ENCODE data around the gene SLC2A2.

Gene SLC2A2

DNA sequence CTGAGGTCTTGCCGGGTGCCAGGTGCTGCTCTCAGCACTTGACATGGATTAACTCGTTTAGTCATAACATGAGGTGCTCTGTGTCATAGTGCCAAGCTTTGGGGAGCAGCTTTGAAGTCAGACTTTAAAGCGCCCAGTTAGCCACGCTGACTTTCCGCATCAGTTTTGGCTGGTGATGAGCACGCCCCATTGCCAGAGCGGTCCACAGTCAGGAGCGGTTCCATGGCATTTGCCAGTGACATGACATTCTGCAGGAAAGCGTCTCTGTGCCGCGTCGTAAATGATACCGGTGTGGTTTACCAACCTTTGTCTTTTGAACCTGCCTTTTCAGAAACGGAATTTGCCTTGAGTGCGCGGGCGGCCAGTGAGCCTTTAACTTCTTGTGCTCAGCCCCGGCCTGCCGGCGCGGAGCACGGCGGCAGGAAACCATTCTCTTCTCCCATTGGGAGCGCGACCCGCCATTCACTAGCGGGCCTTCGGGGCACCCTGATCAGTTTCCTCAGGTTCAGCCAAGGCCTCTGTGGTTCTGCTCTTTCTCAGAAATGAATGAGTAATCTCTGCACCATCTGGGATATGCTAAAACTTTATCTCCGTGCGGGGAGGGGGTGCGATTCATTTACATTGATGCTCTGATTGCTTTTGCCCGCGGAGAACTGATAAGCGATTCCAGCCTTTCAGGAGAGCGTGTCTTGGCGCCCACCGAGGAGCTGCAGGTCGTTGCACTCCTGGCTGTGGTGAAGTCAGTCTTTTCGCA lies 1.7 kb upstream of the SLC2A2 start:
- no peak for DNase-seq

DNA sequence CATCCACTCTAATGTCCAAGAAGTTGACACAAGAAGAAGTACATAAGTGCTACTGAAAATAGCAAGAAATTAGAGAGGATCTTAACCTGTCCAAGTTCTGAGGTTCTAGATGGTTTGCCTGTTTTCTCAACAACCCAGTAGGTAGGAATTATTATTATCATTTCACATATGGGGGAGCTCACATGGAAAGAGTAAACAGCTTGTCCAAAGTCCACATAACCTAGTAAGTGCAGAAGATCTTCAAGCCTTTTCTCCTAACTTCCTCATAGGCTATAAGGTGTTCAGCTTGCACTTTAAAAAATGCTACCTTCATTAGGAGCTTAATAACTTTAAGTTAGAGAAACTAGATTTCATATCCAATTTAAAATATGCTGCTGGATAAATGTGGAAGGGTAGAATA lies 3.0 kb downstream of the SLC2A2 start:
- DNase-seq: no peak

DNA sequence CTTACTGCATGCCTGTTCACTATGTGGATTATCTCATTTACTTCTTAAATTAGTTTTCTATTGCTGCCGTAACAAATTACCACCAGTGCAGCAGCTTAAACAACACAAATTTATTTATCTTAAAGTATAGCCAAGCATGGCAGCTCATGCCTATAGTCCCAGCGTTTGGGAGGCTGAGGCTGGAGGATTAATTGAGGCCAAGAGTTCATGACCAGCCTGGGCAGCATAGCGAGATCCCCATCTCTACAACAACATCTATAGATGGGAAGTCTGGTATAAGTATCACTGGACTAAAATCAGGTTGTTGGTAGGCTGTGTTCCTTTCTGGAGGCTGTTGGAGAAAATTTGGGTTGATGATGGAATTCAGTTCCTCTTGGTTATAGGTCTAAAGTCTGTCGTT lies 5.1 kb downstream of the SLC2A2 start:
- DNase-seq: no peak

DNA sequence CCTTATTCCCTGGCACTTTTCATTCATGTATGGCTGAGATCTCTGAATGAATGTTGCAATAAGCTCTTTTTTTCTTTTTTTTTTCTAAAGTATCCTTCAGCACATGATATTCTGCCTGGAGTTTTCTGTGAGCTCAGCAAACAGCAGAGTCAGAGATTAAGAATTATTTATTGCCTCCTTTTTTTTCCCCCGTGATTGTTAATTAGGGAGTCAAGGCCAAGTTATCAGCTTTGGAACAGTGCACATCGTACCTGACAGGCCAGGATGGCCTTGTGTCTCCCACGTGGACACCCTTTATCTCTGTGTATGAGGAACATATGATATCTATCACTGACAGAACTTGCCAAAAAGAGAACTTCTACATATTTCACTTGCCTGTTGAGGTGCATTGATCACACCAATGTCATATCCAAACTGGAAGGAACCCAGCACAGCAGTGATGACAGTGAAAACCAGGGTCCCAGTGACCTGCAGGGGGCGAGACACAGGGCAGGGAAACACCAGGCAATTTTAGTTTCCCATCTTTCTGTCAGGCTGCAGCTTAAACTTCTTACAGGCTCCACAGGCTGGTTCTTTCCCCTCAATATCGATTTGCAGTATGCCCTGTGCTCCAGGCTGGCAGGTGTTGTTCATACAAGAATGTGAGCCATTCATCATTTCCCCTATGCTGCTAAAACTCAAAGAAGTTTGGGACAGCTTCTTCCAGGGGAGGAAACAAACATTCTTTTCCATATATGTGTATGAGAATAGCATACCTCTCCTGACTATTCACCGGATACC lies 8.2 kb downstream of the SLC2A2 start:
- no peak for DNase-seq

DNA sequence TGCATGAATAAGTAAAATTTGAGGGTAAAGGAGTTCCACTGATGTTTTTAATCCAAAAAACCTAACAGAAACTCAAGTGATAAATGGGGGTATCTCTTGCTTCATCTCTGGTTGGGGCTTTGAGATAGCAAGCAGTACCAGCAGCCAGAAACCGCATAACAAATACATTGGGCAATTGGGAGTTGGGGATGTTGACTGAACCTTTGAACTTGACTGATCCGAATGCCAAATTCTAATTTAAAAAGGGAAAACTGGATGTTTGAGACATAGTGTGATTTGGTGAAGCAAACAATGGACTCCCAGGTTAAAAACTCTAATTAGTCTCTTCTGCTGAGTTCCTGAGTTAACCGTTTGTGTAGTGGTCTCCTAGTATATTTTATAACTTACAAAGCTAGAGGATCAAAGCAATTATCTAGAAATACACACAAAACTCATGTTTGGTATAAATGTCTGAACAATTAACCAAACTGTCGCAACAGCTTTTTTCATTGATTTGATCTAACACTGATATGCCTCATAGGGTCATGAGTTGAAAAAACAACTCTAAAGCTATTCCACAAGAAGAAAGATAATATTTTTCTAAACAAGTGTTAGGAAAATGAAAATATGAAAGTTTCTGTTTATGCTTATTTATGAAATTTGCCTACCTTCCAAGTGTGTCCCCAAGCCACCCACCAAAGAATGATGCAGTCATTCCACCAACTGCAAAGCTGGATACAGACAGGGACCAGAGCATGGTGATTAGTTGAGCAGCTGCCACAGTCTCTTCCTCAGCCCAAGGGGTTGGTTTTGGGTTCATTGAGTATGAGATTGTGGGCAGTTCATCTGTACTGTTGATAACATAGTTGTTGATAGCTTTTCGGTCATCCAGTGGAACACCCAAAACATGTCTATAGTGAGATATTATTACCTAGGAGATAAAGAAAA lies 12.4 kb downstream of the SLC2A2 start:
- DNase-seq: no peak

DNA sequence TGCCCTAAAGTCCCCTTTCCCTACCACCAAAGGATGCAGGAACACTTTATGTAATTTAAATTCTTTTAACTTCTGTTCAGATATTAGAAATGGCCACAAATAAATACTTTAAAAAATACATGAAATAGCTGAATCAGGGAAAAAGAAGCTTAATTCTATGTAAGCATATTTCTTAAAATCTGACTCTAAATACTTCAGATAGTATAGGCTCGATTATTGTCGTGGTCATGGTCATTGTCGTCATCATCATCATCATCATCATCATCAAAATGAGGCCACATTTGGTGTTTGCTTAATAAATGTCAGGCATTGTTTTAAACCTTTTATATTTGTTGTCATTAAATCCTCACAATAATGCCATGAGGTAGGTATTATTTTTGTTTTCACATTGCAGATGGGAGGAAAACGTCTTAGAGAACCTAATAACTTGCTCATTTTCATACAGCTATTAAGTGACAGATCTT lies 14.6 kb downstream of the SLC2A2 start:
- DNase-seq: no peak

DNA sequence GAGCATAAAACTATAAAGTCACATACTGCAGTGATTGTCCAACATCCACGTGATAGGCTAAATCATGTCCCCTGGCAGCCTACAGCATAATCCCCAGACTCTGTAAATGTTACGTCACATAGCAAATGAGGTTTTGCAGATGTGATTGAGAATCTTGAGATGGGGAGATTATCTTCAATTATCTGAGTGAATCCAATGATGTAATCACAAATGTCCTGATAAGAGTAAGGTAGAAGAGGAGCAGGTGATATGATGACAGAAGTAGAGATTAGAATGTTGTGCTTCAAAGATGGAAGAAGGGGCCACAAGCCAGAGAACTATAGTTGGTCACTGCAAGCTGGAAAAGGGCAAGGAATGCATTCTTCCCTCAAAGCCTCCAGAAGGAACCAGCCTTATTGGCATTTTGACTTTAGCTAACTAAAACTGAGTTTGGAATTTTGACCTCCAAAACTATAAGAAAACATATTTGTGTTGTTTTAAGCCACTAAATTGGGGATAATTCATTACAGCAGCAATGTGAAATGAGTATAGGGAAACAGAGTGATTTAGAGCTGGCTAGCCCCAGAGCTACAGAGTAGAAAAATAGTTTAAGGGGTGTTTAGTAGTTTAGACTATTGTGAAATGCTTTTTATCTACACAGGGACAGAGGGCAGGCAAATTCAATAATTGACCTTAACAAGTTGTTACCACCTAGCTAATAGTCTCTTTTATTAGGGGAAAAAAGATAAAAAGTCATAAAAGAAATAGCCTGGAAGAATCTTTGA lies 15.2 kb downstream of the SLC2A2 start:
- DNase-seq: no peak

DNA sequence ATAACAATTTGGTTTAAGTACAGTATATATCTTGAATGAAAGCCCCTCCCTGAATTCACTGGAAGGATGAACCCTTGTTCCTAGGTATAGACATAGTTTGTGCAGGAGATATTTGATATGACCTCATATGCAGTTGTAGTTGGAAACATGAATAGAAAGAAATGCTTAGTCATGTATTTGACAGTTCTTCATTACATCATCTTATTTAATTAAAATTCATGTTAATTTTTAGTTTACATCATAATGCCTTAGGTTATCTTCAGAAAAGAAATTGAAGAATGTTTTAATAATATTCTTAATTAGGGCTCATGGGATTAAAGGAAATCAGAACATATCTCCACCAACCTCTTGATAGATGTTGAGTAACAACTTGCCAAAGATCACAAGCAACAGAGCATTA lies 19.2 kb downstream of the SLC2A2 start:
- DNase-seq: no peak

DNA sequence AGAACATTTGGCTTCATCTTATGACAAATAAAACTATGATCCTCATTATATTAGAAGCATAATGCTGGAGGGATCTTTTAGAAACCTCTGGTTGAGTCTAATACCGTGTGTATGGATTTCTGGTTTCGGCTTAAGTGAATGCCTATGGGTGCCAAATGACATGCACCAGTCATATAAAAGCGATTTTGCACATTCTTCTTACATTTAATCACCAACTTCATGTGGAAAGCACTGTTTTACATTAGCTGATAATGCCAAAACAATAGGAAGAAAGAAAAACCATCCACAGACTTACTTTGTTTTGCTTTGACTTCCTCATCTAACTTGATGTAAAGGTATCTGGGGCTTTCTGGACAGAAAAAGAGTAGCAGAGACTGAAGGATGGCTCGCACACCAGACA lies 20.9 kb downstream of the SLC2A2 start:
- no peak for DNase-seq

DNA sequence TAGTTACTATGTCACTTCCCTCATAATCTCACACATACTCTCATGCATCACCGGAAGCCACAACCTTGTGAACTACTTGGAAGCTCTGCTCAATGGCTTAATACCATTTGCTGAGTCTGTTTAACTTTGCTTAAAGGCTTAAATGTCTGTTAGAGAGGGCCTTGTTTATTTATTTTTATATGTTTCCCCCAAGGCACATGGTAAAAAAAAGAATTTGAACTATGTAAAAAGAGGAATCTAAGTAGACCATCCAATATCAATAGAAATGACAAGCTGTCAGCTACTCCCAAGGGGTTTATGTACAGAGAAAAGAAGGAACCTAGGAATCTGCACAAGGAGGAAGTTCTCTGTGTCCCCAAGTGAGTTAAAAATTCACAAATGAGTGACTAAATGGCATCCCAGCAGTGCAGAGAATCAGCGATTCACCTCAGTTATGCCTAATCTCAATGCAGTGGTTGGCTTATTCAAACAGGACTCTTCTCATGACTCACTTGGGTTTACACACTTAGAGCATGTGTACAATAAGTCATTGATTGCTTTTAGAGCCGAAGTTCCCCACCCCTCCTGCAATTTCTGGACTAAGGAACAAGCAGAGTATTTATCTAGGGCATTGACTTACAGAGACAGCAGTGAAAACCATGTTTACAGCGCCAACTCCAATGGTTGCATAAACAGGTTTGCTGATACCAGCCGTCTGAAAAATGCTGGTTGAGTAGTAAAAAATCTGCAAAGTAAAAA lies 24.4 kb downstream of the SLC2A2 start:
- DNase-seq: no peak

DNA sequence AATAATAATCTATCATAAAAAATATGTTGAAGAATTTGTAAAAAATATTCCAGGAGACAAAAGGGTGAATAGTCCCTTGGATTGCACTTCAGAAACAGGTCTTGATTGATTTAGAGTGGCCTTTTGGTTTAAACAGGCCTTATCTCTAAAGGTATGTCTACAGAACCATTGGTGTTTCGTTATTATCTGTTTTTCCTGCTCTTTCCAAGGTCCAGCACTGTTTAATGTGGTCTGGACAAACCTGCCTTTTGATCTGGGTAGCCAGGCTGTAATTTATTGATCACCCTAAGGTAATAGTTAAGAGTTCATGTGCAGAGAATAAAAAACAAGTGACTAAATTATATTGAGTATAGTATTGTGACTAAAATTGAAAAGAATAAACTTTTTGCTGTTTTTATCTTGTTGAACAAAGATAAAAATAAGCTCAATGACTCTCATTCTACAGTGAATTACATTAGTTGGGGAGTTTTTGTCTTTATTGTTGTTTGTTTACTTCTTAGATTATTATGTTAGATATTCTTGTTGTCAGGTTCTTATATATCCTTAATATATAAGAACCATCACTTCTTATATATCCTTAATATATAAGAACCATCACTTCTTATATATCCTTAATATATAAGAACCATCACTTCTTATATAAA lies 25.1 kb downstream of the SLC2A2 start:
- no peak for DNase-seq

DNA sequence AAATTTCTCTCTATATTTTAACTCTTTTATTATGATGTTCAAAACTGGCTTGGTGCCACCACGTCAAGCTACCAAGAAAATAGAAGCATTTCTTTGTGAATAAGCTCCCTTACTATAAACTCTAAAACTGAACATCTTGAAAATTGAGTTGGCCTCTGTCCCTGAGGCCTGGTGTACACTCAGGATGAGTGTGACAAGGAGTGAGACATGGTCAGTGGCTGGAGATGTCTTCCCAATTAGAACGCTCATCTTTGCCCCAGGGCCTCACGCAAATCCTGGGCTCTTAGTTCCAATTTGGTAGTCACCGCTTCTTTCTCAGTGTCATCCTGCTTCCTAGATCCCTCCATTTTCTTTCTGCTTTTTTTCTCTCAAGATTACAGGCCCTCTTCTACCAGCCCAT lies 26.2 kb downstream of the SLC2A2 start:
- no peak for DNase-seq

DNA sequence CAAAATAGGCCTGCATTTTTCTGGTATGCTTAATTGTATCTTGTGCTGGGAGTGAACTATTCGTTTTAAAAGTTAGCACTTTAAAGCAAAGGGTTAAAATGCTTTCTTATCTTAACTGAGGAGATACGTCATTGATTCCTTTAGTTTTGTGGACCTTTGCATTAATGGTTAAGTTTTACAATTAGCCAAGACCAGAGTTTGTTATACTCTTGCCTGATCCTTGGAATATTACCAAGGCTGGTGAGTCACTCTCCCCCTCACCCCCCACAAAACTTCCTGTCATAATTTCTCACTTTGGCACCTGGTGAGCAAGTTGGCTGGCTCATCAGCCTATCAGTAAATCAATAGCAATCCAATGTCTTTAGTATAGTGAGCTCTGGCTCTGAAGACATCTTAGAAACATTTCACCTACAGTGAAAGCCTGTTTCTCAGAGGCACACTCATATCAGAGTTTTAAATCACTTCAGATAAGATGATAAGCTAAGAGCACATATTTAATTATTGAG lies 26.7 kb downstream of the SLC2A2 start:
- DNase-seq: no peak

DNA sequence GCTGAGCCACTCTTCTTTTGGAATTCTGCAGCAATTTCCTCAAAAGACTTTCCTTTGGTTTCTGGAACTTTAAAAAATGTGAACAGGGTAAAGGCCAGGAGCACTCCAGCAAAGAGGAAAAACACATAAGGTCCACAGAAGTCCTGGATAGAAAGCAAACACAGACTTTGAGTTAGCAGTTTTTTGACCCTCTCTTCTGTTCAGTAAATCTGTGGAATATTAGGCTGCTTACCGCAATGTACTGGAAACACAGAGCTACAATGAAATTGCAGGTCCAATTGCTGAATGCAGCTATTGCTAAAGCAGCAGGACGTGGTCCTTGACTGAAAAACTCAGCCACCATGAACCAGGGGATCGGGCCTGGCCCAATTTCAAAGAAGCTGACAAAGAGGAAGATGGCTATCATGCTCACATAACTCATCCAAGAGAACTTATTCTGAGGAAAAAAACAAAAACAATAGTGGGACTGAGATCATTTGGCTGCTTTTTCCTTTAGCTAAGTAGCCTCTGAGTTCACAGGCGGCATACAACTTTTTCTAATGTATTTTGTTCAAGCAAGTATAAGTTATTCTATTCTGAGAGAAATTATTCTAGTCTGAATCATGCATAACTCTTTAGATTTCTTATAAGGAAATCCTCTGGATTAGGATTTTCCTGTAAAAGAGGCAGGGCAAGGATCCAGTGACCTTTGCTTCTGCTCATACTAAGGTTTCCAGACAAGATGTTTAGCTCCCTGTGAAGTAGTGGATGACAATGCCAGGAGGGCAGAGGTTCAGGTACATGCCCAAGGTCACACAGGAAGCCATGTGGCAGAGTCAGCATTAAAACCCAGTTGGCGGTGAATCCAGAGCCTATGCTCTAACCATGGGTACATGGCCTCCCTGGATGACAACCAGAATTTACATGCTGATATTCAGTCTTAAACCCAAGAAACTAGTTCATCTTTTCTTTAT lies 28.3 kb downstream of the SLC2A2 start:
- DNase-seq: no peak

DNA sequence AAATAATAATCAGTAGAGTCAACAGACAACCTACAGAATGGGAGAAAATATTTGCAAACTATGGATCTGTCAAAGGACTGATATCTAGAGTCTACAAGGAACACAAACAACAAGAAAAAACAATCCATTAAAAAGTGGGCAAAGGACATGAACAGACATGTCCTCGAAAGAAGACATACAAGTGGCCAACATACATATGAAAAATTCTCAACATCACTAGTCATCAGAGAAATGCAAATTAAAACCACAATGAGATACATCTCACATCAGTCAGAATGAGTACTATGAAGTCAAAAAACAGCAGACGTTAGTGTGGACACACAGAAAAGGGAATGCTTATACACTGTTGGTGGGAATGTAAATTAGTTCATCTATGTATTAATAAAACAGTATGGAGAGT lies 33.7 kb downstream of the SLC2A2 start:
- no peak for DNase-seq

DNA sequence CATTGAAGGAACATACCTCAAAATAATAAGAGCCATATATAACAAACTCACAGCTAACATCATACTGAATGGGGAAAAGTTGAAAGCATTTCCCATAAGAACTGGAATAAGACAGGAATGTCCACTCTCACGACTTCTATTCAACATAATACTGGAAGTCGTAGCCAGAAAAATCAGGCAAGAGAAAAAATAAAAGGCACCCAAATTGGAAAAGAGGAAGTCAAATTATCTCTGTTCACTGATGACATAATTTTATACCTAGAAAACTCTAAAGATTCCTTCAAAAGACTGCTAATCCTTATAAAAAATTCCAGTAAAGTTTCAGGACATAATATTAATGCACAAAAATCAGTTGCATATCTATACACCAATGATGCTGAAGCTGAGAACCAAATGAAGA lies 34.9 kb downstream of the SLC2A2 start:
- no peak for DNase-seq

DNA sequence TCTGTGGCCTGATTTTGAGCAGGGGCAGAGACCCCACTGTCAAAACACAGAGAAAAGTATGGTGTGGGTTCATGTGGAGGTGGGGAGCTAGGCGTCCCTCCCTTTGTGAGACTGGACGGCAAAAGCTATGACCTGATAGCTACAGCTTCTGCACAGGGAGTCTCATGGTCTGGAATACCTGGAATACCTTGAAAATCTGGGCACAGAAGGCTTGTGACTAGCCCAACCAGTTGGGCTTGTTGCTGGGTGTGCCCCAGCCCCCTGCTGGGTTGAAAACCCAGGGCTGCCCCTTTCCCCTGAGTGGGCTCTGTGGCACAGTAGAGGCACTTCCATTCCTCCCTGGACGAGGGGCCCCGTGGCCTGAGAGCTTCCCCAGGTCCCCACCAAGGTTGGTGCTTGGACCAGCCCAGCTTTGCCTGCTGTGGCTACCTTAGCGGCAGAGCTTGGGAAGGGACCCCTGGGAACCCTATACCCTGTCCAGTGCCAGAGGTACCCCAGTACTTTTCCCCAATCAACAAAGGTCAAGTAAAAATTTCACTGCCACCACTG lies 37.3 kb downstream of the SLC2A2 start:
- no peak for DNase-seq

DNA sequence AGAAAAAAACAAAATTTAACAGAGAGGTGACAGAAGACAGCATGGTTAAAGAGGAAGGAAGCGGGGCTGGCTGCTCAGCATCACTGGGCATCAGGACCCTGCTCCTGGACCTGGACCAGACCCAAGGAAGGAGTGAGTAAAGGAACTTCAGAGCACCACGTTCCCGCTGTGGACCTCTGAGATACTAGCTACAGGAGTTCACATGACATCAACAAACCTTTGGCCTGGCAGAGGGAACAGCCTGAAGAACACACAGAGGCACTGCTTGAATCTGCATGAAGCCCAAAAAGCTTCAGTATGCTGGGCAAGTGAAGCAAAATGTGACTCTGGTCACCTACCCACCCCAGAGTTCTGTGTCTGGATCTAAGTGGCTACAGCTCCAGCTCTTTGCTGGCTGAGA lies 38.1 kb downstream of the SLC2A2 start:
- DNase-seq: no peak

DNA sequence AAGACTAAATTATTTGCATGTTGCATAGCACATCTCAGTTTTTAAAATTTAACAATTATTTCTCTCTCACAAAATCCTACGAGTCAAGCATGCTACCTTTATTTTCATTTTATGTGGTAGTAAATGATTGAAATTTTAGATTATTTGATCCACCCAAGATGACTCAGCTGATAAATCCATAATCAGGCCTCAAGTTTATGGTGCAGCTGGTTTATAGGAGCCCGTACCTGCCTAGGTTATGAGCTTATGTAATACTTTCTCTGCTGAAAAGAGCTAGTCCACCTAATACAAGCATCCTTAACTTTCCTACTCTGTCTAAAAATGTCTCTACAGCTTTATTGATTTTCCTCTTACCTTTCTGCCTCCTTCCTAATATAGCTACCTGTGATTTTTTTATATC lies 41.2 kb downstream of the SLC2A2 start:
- no peak for DNase-seq

DNA sequence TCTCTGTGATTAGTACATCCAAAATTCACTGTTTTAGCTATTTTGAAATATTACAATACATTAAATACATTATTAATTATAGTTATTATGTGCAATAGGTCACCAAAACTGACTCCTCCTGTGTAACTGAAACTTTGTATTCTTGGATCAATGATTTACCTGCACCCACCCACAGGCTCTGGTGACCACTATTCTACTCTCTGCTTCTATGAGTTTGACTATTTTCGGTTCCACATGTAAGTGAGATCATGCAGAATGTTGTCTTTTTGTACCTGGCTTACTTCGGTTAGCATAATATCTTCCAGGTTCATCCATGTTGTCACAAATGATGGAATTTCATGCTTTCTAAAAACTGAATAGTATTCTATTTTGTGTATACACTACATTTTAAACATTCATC lies 43.8 kb downstream of the SLC2A2 start:
- DNase-seq: no peak
